Activated CD4-positive, CD25-positive, alpha-beta regulatory T cell (primary cell): ENCODE results near the gene CEBPA.
"Not testable (repeated sequence)": the region's sequence is repeated elsewhere in the genome, so short reads cannot be mapped to it uniquely, and the experiment has no call there.

Source experiments
- DNase-seq, 4 experiments: peaks; one replicate each; lab custom pipeline; 2025; lab: John Stamatoyannopoulos, UW

The CEBPA gene

DNA sequence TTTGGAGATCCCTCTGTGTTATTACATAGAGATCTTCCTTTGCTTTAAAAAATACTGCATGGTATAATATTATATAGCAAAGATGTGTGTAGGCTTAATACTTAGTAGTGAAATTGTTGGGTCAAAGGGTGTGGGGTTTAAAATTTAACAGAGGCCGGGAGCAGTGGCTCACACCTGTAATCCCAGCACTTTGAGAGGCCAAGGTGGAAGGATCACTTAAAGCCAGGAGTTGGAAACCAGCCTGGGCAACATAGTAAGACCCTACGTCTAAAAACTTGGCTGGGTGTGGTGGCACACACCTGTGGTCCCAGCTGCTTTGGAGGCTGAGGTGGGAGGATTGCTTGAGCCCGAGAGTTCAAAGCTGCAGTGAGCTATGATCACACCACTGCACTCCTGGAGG lies 22.3 kb upstream of the CEBPA start:
- DNase-seq = no peak

DNA sequence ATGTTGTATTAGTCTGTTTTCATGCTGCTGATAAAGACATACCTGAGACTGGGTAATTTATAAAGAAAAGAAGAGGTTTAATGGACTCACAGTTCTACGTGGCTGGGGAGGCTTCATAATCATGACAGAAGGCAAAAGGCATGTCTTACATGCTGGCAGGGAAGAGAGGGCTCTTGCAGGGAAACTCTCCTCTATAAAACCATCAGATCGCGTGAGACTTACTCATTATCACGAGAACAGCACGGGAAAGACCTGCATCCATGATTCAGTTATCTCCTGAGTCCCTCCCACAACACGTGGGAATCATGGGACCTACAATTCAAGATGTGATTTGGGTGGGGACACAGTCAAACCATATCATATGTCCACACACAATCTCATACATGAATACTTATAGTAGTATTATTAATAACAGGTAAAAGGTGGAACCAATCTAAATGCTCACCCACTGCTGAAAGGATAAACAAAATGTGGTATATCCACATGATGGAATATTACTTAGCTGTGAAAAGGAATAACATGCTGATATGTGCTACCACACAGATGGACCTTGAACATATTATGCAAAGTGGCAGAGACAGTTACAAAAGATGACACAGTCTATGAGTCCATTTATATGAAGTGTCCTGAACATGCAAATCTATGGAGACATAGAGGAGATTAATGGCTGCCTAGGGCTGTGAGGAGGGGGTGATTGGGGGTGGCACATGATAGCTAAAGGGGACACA lies 20.9 kb upstream of the CEBPA start:
- DNase-seq = no peak

DNA sequence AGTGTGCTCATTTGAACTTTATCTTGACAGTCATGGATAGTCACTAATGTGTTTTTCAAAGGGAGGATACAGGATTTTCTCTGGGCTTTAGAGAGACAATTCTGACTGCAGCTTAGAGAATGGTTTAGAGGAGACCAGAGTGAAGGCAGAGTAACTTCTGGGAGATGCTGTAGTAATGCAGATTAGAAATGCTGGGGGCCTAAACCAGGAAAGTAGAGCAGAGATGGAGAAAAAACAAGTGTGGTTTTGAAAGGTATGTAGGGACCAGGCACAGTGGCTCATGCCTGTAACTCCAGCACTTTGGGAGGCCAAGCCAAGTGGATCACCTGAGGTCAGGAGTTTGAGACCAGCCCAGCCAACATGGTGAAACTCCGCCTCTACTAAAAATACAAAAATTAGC lies 18.3 kb upstream of the CEBPA start:
- DNase-seq = no peak

DNA sequence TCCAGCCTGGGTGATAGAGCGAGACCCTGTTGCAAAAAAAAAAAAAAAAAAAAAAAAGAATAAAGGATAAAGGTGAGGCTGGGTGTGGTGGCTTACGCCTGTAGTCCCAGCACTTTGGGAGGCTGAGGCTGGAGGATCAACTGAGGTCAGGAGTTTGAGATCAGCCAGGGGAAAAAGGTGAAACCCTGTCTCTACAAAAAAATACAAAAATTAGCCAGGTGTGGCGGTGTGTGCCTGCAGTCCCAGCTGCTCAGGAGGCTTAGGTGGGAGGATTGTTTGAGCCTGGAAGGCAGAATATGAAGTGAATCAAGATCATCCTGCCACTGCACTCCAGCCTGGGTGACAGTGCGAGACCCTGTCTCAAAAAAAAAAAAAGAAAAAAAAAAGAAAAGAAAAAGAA lies 15.7 kb upstream of the CEBPA start:
- not testable (repeated sequence) for DNase-seq

GRCh38 chr19:33317517-33317916 lies 15.2 kb upstream of the CEBPA start:
- DNase-seq = no peak

DNA sequence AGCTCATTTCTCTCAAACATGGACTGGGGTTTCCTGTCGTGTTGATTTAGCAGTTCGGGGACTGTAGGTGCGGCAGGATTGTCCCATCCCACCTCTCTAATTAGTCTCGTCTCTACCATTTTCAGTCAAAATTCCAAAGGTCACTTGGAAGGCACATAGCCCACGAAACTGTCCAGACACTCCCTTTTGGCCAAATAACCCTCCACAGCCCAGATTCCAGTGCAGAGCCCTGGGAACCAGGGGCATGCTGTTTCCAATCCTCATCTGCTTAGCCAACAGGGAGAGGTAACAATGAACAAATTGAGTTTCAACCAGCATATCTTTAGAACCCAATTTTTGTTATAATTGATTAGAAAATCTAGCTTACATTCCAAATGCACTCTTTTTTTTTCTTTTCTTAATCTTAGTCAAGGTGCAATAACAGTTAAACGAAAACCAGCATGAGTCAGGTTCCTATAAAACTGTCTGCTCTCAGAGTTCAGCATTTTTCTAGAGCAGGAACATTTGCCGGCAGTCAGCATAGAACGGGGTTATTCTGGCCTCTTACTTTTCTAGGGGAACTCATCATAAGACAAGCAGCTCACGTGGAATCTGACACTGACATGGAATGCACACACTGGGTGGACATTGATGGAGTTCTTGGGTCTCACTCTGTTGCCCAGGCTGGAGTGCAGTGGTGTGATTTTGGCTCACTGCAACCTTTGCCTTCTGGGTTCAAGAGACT lies 14.4 kb upstream of the CEBPA start:
- DNase-seq = no peak

GRCh38 chr19:33312808-33313207 lies 10.5 kb upstream of the CEBPA start:
- not testable (repeated sequence) for DNase-seq

GRCh38 chr19:33312065-33312464 lies 9.7 kb upstream of the CEBPA start:
- no peak for DNase-seq

GRCh38 chr19:33311326-33311682 lies 9.0 kb upstream of the CEBPA start:
- DNase-seq = no peak

GRCh38 chr19:33310606-33311325 lies 8.4 kb upstream of the CEBPA start:
- no peak for DNase-seq

DNA sequence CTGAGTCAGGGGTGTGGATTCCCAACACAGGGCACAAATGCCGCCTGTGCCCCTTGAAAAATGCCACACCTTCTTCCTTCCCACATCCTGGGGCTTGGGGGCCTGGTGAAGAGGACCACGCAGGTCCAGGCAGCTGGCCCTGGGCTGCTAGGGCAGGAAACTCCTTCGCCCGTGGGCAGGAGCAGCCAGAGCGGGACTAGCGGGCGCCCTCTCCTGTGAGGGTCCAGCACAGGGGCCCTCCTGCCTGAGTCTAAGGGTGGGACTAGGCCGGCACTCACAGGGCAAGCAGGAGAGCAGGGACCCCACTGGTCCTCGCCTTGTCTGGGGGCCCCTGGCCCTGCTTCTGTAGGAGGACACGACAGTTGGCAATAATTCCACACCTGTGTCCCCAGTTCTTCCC lies 7.5 kb upstream of the CEBPA start:
- no peak for DNase-seq

- DNase-seq = no peak
These were observed 4.8 kb upstream of the CEBPA start for GRCh38 chr19:33306853-33307792.

DNA sequence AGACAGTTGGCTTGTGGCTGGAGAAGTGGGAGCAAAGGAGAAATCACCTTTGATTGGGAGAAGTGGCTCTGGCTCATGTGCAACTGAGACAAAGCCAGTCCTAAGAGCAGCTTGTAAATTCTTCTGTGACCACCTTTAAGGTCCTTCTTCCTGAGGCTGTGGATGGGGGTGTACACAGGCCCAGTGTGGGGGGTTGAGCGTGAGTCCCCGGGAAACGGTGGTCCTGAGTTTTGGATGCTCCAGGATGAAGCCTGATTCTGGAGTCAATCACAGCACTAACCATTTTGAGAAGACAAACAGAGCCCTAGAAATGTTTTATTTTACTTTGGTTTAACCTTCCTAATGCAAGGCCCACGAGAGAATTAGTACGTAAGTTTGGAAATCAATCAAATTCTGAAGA lies 3.9 kb upstream of the CEBPA start:
- DNase-seq = no peak

- DNase-seq = no peak
These were observed 2.7 kb upstream of the CEBPA start for GRCh38 chr19:33304760-33305647.

DNA sequence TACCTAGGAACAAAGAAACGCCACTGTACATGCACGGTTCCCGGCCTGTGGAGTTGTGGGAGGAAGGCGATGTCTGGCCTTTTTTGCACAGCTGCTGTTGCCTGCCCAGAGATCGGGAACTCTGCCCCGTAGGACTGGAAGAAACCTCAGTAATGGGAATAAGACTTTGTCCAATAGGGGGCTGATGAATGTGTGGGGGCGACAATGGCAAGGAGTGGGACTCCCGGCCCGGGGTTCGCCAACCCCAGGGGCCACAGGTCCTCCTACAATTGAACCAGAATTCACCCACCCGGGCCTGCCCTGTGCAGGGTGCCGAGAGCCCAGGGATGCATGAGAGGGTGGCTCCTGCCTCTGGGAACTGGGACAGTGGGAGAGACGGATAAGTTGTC lies 2.0 kb upstream of the CEBPA start:
- DNase-seq = no peak

DNA sequence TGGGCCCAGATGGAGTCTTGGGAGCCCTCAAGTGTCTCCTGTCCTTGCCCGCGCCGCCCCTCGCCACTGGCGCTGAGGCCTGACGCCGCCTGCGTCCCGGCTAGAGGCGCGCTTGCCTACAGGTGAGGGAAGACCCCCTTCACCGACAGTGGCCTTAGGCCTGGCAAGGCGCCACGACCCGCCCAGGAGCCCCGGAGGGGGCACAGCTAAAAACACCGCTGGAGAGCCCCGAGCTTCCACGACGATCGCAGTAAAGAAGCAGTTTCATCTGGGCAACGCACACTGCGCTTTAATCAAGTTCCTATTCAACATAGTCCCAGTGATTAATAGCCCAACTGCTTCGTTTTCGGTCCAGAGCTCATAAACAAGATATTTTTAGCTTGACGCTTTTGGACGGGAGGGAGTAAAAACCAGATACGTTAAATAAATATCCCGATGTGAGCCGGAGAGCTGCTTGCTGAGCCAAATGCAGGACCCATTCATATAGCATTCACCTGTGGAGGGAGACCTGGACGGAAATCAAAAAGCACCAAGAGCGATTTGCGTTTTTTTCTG lies 1.5 kb upstream of the CEBPA start:
- DNase-seq = no peak

DNA sequence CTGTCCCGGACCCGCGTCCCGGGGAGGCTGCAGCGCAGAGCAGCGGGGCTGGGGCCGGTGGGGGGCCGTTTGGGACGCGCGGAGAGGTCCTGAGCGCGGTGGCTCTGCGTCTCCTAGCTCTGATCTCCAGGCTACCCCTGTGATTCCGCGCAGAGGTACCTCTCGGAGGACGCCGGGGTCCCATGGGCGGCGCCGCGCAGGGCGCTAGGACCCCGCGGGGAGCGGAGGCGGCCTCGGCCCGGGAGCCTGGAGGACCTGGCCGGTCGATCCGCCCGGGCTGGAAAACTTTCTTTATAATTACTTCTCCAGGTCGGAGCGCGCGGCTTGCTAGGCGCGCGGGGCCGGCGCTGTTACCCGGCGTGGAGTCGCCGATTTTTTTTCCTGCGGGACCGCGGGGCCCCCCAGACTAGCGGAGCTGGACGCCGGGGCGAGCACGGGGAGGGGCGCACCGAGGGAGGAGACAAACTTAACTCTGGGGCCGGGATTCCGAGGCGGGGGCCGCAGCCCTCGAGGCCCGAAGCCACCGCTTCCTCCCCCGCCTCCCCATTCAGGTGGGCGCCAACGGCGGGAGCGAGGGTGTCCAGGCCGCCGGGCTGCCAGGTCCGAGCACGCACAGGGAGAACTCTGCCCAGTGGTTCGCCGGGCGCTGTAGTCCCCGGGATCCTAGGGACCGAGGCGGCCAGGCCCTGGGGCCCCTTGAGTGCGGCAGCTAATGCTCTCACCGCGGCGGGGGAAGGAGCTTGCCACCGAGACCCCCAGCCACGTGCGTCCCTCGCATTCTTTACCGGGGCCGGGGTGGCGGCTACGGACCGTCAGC lies 848 bp upstream of the CEBPA start:
- no peak for DNase-seq

GRCh38 chr19:33301900-33302174 lies 497 bp downstream of the CEBPA start:
- no peak for DNase-seq

- no peak for DNase-seq
These were observed 1.0 kb downstream of the CEBPA start for GRCh38 chr19:33301144-33301899.

DNA sequence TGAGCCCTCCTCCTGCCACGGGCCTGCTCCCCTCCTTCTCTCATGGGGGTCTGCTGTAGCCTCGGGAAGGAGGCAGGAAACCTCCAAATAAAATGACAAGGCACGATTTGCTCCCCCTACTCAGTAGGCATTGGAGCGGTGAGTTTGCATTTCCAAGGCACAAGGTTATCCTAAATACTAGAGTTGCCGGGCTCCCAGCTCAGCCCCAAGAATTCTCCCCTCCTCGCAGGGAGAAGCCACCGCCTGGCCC lies 1.5 kb downstream of the CEBPA start:
- no peak for DNase-seq
